Muscle of leg (tissue), 11 donors: ENCODE data around the gene NDNF. TPM values are rescaled to one million over a fixed set of nuclear protein-coding genes. Genes with fewer than 3 reads are reported as not detected.

Experiments used
- DNase-seq: peaks from one replicate; pipeline ENCODE4 v3.0.0; 2013
- H3K27ac ChIP-seq: one replicate; pipeline ENCODE4 v1.5.1; 2013; ENCODE audit warnings: mild to moderate bottlenecking, low read length, control low read depth
- H3K27me3 ChIP-seq: one replicate; pipeline ENCODE4 v1.6.1; 2013; ENCODE audit warnings: low read length; ENCODE audit not compliant: control insufficient read depth, insufficient read depth
- H3K36me3 ChIP-seq: one replicate; pipeline ENCODE4 v1.6.1; 2013; ENCODE audit warnings: low read length; ENCODE audit not compliant: control insufficient read depth, insufficient read depth
- H3K4me1 ChIP-seq: one replicate; pipeline ENCODE4 v1.6.1; 2013; ENCODE audit warnings: low read length; ENCODE audit not compliant: control insufficient read depth, insufficient read depth
- H3K4me3 ChIP-seq: one replicate; pipeline ENCODE4 v1.5.1; 2013; ENCODE audit warnings: low read length, control low read depth
- H3K9me3 ChIP-seq: replicated peaks from 2 replicates; pipeline ENCODE4 v1.6.1; 2013; ENCODE audit warnings: low read depth, low read length; ENCODE audit not compliant: control insufficient read depth
- WGBS: methylation state at CpG from one replicate; pipeline ENCODE4 v1.1.5; 2013; ENCODE audit warnings: missing lambda C conversion rate; ENCODE audit not compliant: insufficient coverage; 5-methylcytosine and 5-hydroxymethylcytosine counted together
- polyA plus RNA-seq, 8 donors: library from polyadenylated mRNA; unstranded; fragments of 120-200 nt; gene quantifications; one replicate each; pipeline versions ENCODE4 v1.2.1 to v1.2.3, GENCODE V29; 2013; ENCODE audit warnings: inconsistent platforms in 1 of 8, low replicate concordance in 1 of 8; ENCODE audit not compliant: insufficient read length in 8 of 8, insufficient read depth in 1 of 8
- total RNA-seq: library from RNA; stranded (reverse); fragments of 120-200 nt; gene quantifications from one replicate; pipeline ENCODE4 v1.2.4, GENCODE V29; 2013

NDNF gene
- total and polyA plus RNA-seq, 9 donors: 0.82 to 20.4 (median 10.4) TPM

DNA sequence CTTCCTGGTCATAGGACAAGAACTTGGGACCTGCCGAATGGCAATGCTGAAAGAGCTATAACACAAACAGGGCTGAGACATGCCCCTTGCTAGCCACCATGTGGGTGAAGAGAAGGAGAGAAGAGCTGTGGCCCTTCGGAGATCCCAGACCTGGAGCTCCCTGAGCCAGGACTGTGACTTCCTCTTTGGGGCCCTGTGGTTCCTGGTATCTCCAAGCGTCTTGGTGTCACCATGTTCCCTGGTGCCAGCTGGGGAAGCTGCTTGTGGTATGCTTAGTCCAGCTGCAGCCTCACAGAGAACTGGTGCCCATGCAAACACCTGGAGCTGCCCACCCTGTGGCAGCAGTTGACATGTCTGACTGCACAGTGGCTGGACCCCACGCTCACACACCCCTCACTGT is 68.5 kb downstream of the NDNF start:
- no peak for DNase-seq
- Histone ChIP-seq H3K9me3 (no peaks in the 10 kb centered on the region), H3K36me3 (no peaks in the 10 kb centered on the region), H3K4me3 (no peak overlapping the region), H3K27me3 (no peaks in the 10 kb centered on the region), H3K27ac (no peak overlapping the region), H3K4me1 (no peaks in the 10 kb centered on the region)
- 100% methylated on average over 2 of the region's 4 CpGs for WGBS

DNA sequence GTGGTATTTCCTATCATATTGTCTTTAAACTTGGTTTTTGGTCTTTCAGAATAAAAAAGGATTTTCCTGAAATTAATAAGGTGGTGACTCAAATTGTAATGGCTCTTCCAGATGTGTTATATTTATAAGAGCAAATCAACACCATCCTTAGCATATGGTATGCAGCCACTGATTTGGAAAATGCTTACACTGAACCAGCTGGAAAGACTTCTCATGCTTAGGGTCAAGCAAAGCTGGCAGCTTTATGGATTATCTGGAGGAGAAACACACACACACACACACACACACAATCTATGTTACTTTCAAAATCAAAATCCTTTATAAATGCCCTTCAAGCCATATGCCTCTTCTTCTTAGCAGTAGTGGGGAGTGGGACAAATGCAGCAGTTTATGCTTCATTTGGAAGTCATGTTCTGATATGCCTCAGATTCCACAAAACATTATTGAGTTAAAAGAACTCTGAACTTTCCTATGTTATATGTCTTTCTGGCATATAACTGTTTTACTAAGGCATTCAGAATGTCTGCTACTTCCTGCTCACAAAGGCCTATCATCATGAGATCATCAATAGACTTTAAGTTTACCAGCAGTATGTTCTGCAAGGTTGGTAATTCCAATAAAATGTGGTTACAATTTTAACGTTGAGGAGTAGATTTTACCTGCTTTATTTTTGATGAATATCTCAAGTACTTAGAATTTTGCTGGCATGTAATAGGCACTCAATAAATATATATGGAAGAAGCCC is 76.9 kb downstream of the NDNF start:
- Histone ChIP-seq H3K36me3 (no peaks in the 10 kb centered on the region), H3K27me3 (no peaks in the 10 kb centered on the region), H3K9me3 (no peaks in the 10 kb centered on the region), H3K4me1 (no peaks in the 10 kb centered on the region), H3K27ac (no peak overlapping the region), H3K4me3 (no peak overlapping the region)
- WGBS: no CpG with 5 or more reads among the region's 1 CpG
- no peak for DNase-seq

DNA sequence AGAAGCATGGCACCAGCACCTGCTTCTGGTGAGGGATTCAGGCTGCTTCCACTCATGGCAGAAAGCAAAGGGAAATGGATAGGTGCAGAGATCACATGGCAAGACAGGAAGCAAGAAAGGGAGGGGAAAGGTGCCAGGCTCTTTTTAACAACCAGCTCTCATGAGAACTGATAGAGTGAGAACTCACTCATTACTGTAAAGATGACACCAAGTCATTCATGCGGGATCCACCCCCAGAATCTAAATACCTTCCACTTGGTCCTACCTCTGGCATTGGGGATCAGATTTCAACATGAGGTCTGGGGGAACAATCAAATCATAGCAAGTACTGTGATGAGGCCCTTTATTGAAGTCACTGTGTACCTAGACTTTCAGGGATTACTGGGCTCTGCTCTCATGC is 77.8 kb downstream of the NDNF start:
- no CpG with 5 or more reads among the region's 1 CpG for WGBS
- Histone ChIP-seq H3K4me1 (no peaks in the 10 kb centered on the region), H3K4me3 (no peak overlapping the region), H3K27ac (no peak overlapping the region), H3K36me3 (no peaks in the 10 kb centered on the region), H3K9me3 (no peaks in the 10 kb centered on the region), H3K27me3 (no peaks in the 10 kb centered on the region)
- DNase-seq: no peak

DNA sequence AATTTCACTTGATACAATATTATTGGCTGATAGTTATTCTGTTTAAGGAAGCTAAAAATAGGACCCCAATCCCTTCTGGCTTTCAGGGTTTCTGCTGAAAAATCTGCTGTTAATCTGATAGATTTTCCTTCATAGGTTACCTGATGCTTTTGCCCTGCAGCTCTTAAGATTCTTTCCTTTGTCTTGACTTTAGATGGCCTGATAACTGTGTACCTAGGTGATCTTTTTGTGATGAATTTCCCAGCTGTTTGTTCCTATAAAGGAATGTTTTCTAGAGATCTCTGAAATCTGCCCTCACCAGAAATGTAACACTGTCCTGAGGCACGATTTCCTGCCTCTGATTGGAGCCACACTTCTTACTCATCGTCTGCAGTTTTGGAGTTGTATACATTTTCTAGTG is 80.5 kb downstream of the NDNF start:
- Histone ChIP-seq H3K36me3 (no peaks in the 10 kb centered on the region), H3K27ac (no peak overlapping the region), H3K4me3 (no peak overlapping the region), H3K9me3 (no peaks in the 10 kb centered on the region), H3K4me1 (no peaks in the 10 kb centered on the region), H3K27me3 (no peaks in the 10 kb centered on the region)
- WGBS: no CpG with 5 or more reads among the region's 2 CpGs
- DNase-seq: no peak

DNA sequence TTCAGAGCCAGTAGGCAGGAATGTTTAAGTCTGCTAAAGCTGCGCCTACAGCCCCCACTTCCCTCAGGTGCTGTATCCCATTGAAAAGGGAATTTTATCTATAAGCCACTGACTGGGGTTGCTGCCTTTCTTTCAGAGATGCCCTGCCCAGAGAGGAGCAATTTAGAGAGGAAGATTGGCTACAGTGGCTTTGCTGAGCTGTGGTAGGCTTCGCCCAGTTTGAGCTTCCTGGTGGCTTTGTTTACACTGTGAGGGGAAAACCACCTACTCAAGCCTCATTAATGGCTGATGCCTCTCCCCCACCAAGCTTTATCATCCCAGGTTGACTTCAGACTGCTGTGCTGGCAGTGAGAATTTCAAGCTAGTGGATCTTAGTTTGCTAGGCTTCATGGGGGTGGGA is 82.1 kb downstream of the NDNF start:
- Histone ChIP-seq H3K9me3 (no peaks in the 10 kb centered on the region), H3K36me3 (no peaks in the 10 kb centered on the region), H3K27ac (no peak overlapping the region), H3K4me1 (no peaks in the 10 kb centered on the region), H3K27me3 (no peaks in the 10 kb centered on the region), H3K4me3 (no peak overlapping the region)
- no CpG with 5 or more reads among the region's 2 CpGs for WGBS
- DNase-seq: no peak

Other genes starting within 250 kb of the NDNF start
- gene PRDM5, start 149.8 kb downstream of the NDNF start, total RNA-seq: 25.3 TPM
- 10 to 100 TPM in 4 of 8 donors, 1 to 10 TPM in 4; 8.8 to 13.0 (median 9.9) TPM for gene PRDM5, start 149.8 kb downstream of the NDNF start, polyA plus RNA-seq
- 0.04 TPM for gene TNIP3, start 91.8 kb upstream of the NDNF start, total RNA-seq
- gene TNIP3, start 91.8 kb upstream of the NDNF start, polyA plus RNA-seq: under 1 TPM; 0.15 to 0.55 (median 0.29) TPM